AG09309 (cell line): ENCODE data around the gene SOST.

Experiments
- DNase-seq: peaks from one replicate; pipeline ENCODE4 v3.0.0-alpha.2; 2010; ENCODE audit warnings: low read depth
- H3K4me3 ChIP-seq: 2 replicates; pipeline ENCODE4 v1.5.1; 2011; ENCODE audit warnings: mild to moderate bottlenecking, low read depth, low read length, moderate library complexity; ENCODE audit not compliant: control insufficient read depth
- TF ChIP-seq, protein P1 (sequence below): IDR thresholded peaks from 2 replicates; pipeline ENCODE4 v1.5.1; 2011; ENCODE audit warnings: mild to moderate bottlenecking, low read depth, low read length, inconsistent platforms; ENCODE audit not compliant: insufficient read depth, control insufficient read depth; ENCODE audit errors: missing control alignments

Gene SOST

DNA sequence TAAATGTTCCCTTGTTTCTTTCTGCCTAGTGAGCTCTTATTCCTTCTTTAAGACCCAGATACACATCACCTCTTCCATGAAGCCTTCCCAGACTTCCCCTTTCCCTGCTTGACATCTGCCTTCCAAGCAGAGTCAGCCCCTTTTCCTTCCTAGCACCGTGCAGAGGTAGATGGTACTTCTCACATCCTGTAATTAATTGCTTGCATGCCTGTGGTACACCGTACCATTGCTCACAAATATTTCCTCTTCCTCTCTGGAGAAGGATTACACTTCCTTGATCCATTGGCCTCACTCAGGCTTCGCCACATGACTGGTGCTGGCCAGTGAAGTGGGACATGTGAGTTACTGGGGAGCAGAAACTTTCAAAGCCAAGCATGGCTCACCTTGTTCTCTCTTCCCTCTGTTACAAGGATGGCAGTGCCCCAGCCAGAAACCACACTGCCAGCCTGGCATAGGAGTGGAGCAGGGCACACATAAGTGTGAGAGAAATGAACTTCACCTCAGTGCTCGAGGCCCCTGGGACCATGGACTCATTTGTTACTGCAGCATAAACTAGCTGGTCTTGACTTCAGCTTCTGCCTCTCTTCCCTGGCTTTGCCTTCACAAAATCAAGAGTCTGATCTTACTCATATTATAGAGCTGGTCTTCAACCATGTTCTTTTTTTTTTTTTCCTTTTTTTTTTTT lies 44.0 kb downstream of the SOST start:
- no peak for DNase-seq
- H3K4me3 ChIP-seq = no peak overlapping the region
- TF ChIP-seq, protein P1, sequence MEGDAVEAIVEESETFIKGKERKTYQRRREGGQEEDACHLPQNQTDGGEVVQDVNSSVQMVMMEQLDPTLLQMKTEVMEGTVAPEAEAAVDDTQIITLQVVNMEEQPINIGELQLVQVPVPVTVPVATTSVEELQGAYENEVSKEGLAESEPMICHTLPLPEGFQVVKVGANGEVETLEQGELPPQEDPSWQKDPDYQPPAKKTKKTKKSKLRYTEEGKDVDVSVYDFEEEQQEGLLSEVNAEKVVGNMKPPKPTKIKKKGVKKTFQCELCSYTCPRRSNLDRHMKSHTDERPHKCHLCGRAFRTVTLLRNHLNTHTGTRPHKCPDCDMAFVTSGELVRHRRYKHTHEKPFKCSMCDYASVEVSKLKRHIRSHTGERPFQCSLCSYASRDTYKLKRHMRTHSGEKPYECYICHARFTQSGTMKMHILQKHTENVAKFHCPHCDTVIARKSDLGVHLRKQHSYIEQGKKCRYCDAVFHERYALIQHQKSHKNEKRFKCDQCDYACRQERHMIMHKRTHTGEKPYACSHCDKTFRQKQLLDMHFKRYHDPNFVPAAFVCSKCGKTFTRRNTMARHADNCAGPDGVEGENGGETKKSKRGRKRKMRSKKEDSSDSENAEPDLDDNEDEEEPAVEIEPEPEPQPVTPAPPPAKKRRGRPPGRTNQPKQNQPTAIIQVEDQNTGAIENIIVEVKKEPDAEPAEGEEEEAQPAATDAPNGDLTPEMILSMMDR = no peak

GRCh38 chr17:43713494-43714162 lies 45.0 kb downstream of the SOST start:
- DNase-seq = no peak
- TF ChIP-seq, protein P1 = no peak
- peak overlapping the region; percentile 42 for H3K4me3 ChIP-seq

DNA sequence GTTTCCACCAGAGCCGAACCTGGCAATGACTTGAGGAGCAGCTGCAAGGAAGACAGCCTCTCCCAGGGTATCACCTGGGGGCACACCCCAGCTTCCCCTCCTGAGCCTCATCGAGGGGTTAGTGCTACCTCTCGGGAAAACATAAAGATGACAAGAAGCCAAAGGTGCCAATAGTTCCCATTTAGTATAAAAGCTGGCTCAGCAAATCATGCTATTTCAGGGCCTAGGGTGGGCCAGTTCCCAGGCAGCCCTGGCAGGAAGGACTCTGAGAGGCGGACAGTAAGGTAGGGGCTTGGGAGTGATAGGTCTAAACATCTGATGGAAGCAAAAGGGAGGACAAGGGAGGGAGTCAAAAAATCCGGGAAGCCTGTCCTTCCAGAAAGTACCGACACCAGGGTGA lies 46.2 kb downstream of the SOST start:
- no peak overlapping the region for H3K4me3 ChIP-seq
- no peak for DNase-seq
- TF ChIP-seq, protein P1 = no peak

GRCh38 chr17:43710101-43710500 lies 48.5 kb downstream of the SOST start:
- TF ChIP-seq, protein P1 = no peak
- DNase-seq = no peak
- no peak overlapping the region for H3K4me3 ChIP-seq

DNA sequence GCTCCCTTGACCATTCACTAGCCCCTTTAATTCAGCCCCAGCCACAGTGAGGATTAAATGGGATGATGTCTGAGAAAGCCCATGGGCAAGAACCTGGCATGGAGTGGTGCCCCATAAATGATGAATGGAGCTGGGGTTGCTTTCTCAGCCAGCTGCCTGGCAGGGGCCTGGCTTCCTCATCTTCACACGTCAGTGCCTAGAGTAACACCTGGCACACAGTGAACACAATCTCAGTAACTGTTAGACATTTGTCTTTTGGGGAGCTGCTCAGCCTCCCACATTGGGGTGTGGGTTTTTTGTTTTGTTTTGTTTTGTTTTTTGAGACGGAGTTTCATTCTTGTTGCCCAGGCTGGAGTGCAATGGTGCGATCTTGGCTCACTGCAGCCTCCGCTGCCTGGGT lies 49.4 kb downstream of the SOST start:
- no peak for DNase-seq
- TF ChIP-seq, protein P1 = no peak
- no peak overlapping the region for H3K4me3 ChIP-seq

GRCh38 chr17:43707184-43707583 lies 51.4 kb downstream of the SOST start:
- TF ChIP-seq, protein P1 = no peak
- no peak overlapping the region for H3K4me3 ChIP-seq
- DNase-seq = no peak
